Duodenal mucosa (tissue), 2 donors: ENCODE measurements around the gene ABHD5.
"Not testable (repeated sequence)": the region's sequence is repeated elsewhere in the genome, so short reads cannot be mapped to it uniquely, and the experiment has no call there.

Source experiments
- H3K27ac ChIP-seq: one replicate; pipeline ENCODE4 v1.7.0; 2013; ENCODE audit warnings: low read depth, low read length
- H3K27me3 ChIP-seq, 2 donors: one replicate each; pipeline ENCODE4 v1.7.0; 2013; ENCODE audit warnings: low read length in 2 of 2, control low read depth in 1 of 2; ENCODE audit not compliant: insufficient read depth in 2 of 2, control insufficient read depth in 1 of 2
- H3K36me3 ChIP-seq, 2 donors: one replicate each; pipeline ENCODE4 v1.7.0; 2013; ENCODE audit warnings: low read length in 2 of 2, control low read depth in 1 of 2; ENCODE audit not compliant: insufficient read depth in 2 of 2, control insufficient read depth in 1 of 2
- H3K4me1 ChIP-seq, 2 donors: one replicate each; pipeline ENCODE4 v1.7.0; 2013; ENCODE audit warnings: low read length in 2 of 2, control low read depth in 1 of 2; ENCODE audit not compliant: insufficient read depth in 2 of 2, control insufficient read depth in 1 of 2
- H3K4me3 ChIP-seq, 2 donors: one replicate each; pipeline ENCODE4 v1.7.0; 2013; ENCODE audit warnings: low read length in 2 of 2, low read depth in 1 of 2
- H3K9ac ChIP-seq, 2 donors: one replicate each; pipeline ENCODE4 v1.7.0; 2013; ENCODE audit warnings: low read length in 2 of 2, low read depth in 1 of 2
- H3K9me3 ChIP-seq, 2 donors: one replicate each; pipeline ENCODE4 v1.7.0; 2013; ENCODE audit warnings: low read length in 2 of 2, control low read depth in 1 of 2; ENCODE audit not compliant: control insufficient read depth in 1 of 2

ABHD5 gene

DNA sequence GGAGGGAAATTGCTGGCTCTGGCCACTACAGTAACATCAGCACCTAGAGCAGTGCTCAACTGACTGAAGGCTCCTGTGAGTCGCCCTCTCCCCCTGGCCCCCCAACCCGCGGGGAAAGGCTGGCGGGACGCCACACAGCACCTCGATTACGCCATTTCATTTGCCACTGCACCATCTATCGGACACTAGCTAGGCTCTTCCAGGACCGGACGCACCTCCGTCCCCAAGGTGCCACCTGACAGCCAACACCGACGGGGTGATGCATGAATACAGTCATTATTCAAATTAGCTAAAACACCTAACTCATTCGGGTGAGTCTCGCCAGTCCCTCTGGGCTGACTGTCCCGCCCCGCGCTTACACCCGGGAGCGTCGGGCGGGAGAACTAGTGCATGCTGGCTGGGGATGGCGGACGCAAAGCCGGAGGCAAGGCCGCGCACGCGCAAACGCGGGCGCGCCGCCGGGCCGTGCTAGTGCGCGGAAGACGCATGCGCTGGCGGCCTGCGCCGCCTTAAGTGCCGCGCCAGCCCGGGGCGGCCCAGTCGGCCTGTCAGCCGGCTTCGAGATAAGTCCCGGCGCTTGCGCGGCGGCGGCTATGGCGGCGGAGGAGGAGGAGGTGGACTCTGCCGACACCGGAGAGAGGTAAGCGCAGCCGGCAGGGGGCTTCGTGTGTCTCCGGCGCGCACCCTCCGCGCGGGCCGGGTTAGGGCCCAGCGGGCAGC lies at the start of gene ABHD5:
ABHD5 (plus strand) TSS at position 539 of the 720 bp plus-strand sequence; CDS start at position 594, 55 bp downstream.
- Histone ChIP-seq H3K36me3 (no peaks in the 10 kb centered on the region), H3K27me3 (no peaks in the 10 kb centered on the region), H3K9ac (peak within 1 kb of the TSS; percentile 78 to 84), H3K4me3 (peak within 1 kb of the TSS; percentile 89), H3K9me3 (no peaks in the 10 kb centered on the region), H3K4me1 (peaks cover 28 to 29% of the 10 kb centered on the region in 2 donors), H3K27ac (peak within 1 kb of the TSS; percentile 86)

DNA sequence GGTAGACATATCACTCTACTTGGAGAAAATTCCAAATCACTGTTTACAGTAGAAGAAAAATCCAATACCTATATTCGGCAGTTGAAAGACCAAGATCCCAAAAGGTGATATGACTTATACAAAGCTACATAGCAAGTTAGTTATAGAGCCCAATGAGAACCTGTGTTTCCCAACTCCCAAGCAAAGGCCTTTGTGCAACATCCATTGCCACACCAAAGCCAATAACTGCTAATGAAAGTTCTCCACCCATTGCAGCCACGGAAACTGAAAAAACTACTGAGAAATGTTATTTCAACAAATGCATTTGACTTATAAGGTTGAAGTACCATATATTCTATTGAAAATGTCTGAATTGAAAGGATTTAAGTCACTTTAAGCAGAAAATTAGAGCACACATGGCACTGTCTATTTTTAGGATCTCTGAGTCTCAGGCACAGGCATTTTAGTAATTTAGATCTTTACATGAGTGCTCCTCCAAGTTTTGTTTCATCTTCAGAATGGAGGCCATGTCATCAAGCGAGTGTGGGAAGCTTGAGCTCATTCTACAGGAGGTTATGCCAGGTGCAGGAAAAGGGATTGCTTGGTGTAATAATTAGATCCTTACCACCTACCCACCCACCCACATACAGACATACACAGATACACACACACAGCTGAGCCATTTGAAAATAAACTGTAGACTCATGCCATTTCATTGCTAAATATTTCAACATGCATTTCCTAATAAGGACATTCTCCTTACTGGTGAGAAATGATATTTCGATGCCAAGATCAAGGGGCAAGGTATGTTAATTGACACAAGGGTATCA lies 49.2 kb upstream of the ABHD5 start:
- no peak overlapping the region for H3K27ac ChIP-seq
- H3K27me3 ChIP-seq, result no peaks in the 10 kb centered on the region
- H3K4me1 ChIP-seq, result peaks cover 0 to 5% of the 10 kb centered on the region in 2 donors
- no peaks in the 10 kb centered on the region for H3K9me3 ChIP-seq
- no peak overlapping the region for H3K9ac ChIP-seq
- H3K4me3 ChIP-seq, result no peak overlapping the region
- no peaks in the 10 kb centered on the region for H3K36me3 ChIP-seq

DNA sequence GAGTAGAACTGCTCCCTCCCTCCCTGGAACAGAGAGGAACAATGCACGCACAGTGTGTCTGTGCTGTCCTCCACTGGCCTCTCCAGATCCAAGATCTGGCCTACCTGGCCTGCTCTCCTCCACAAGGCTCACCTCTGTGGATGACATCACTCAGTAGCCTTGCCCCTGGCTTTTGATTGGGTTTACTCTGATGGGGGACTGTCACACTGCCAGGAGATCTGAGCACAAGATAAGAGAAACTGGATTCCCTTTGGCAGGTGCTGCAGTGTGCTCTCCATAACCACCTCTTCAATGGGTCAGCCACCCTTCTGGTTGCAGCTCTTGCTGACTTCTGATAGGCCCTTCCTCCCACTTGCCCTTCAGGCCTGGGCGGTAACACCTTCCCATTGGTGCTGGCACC lies 46.3 kb upstream of the ABHD5 start:
- Histone ChIP-seq H3K9me3 (no peaks in the 10 kb centered on the region), H3K4me1 (peaks cover 0 to 7% of the 10 kb centered on the region in 2 donors), H3K27me3 (no peaks in the 10 kb centered on the region), H3K36me3 (no peaks in the 10 kb centered on the region), H3K9ac (no peak overlapping the region), H3K4me3 (no peak overlapping the region), H3K27ac (no peak overlapping the region)

DNA sequence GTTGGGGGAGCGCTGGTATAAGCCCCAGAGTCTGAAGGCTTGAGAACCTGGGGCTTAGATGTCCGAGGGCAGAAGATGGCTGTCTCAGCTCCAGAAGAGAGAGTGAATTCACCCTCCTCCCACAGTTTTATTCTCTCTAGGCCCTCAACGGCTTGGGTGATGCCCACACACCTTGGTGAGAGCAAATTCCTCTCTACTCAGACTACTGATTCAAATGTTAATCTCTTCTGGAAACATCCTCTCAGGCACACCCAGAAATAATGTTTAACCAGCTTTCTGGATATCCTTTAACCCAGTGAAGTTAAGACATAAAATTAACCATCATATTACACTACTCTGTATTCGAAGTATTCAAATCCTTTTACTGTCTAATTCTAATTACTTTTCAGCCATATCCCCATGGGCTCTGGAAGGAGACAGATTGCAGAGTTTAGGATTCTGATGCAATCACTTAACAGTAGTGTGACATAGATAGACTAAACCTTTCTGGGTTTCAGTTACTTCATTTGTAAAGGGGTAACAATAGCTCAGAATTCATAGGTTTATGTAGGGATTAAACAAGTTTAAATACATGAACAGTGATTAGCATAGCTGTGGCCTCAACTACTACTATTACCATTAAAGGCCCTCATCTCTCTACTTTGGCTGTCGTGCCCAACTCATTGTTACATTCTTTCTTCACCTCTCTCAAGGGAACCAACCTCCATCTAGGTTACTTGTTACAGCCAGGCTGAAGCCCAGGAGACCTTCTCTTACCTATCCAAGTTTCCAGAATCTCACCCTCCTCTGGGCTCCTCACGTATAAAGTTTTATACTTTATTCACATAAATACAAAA lies 43.2 kb upstream of the ABHD5 start:
- no peak overlapping the region for H3K9ac ChIP-seq
- H3K4me3 ChIP-seq, result no peak overlapping the region
- H3K27ac ChIP-seq, result no peak overlapping the region

DNA sequence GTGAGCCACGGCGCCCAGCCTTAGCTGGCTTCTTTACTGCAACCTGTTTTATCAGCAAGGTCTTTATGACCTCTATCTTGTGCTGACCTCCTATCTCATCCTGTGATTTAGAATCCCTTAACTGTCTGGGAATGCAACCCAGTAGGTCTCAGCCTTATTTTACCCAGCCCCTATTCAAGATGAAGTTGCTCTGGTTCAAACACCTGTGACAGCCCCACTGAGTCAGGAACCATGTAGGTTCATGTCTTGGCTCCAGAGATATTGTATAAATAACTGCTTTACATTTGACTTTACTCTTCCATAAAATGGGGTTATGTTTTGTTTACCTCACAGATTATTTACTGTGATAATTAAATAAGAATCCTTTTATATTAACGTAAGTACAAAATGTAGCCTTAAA lies 41.8 kb upstream of the ABHD5 start:
- Histone ChIP-seq H3K9ac (no peak overlapping the region), H3K4me1 (peaks cover 0 to 7% of the 10 kb centered on the region in 2 donors), H3K27ac (no peak overlapping the region), H3K36me3 (no peaks in the 10 kb centered on the region), H3K27me3 (no peaks in the 10 kb centered on the region), H3K4me3 (peak overlapping the region in 1 of 2 donors; percentile 68), H3K9me3 (no peaks in the 10 kb centered on the region)

More for the DNA sequence above, 43.2 kb upstream of the ABHD5 start:
- Histone ChIP-seq H3K36me3 (no peaks in the 10 kb centered on the region), H3K27me3 (no peaks in the 10 kb centered on the region), H3K9me3 (no peaks in the 10 kb centered on the region), H3K4me1 (peaks cover 0 to 7% of the 10 kb centered on the region in 2 donors)

DNA sequence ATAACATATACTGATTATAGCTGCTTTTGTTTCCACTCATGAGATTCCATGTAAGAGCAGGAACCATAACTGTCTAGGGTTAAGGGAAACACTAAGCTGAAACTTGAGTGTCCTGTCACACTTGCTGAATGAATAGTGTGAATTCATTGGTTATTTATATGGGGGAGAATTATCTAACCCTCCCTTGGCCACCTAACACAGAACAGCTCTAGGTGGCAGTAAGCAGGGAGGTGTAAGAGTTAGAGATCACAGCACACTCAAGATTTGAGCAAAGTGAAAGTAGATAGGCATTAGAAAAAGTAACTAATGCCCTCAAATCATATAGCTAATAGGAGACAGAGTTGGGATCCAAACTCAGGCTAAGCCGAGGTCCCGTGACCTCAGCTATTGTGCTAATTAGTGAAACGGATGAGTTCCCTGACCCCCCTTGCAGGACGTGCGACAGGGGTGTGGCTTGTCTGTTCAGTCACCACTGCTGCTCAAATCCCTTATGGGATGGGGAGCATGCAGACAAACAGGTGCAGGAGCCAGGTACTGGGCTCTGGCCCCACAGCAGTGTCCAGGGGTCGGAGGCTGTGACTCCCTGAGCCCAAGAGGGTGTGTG lies 41.3 kb upstream of the ABHD5 start:
- peaks cover 0 to 7% of the 10 kb centered on the region in 2 donors for H3K4me1 ChIP-seq
- H3K4me3 ChIP-seq, result peak overlapping the region; percentile 63 to 68
- peak overlapping the region in 1 of 2 donors; percentile 32 for H3K9ac ChIP-seq
- H3K36me3 ChIP-seq, result no peaks in the 10 kb centered on the region
- H3K27ac ChIP-seq, result no peak overlapping the region
- H3K27me3 ChIP-seq, result no peaks in the 10 kb centered on the region
- H3K9me3 ChIP-seq, result no peaks in the 10 kb centered on the region

DNA sequence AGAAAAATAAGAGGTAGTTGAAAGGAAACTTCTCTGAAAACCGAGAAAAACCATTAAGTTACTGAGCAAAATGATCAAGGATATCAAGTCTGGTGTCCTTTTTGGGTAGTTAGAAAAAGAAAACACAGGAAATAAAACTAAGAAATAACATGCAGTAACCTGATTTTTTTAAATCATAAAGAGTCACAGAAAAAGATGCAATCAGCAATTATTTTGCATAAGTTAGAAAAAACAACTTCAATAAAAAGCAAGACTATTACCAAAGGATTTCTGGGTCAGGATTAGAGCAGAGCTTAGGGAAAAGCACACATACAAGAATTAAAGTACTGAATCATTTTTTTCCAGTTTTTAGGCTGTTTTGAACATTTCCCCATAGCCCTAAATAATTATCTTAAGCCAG lies 40.4 kb upstream of the ABHD5 start:
- H3K9me3 ChIP-seq, result no peaks in the 10 kb centered on the region
- peaks cover 0 to 7% of the 10 kb centered on the region in 2 donors for H3K4me1 ChIP-seq
- no peaks in the 10 kb centered on the region for H3K36me3 ChIP-seq
- H3K27ac ChIP-seq, result no peak overlapping the region
- H3K4me3 ChIP-seq, result no peak overlapping the region
- no peak overlapping the region for H3K9ac ChIP-seq
- H3K27me3 ChIP-seq, result no peaks in the 10 kb centered on the region

DNA sequence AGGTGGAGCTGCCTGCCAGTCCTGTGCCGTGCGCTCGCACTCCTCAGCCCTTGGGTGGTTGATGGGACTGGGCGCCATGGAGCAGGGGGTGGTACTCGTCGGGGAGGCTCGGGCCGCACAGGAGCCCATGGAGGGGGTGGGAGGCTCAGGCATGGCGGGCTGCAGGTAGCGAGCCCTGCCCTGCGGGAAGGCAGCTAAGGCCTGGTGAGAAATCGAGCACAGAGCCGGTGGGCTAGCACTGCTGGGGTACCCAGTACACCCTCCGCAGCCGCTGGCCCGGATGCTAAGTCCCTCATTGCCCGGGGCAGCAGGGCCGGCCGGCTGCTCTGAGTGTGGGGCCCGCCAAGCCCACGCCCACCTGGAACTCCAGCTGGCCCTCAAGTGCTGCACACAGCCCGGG lies 34.3 kb upstream of the ABHD5 start:
- not testable (repeated sequence) for H3K4me1 ChIP-seq, H3K9ac ChIP-seq, H3K4me3 ChIP-seq

DNA sequence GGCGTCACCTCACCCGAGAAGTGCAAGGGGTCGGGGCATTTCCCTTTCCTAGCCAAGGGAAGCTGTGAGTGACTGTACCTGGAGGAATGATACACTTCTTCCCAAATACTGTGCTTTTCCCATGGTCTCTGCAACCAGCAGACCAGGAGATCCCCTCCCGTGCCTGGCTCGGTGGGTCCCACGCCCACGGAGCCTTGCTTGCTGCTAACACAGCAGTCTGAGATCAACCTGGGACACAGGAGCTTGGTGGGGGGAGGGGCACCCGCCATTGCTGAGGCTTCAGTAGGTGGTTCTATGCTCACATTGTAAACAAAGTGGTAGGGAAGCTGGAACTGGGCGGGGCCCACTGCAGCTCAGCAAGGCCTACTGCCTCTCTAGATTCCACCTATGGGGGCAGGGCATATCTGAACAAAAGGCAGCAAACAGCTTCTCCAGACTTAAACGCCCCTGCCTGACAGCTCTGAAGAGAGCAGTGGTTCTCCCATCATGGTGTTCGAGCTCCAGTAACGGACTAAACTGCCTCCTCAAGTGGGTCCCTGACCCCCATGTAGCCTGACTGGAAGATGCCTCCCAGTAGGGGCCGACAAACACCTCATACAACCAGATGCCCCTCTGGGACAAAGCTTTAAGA lies 31.4 kb upstream of the ABHD5 start:
- no peak overlapping the region for H3K4me3 ChIP-seq
- no peak overlapping the region for H3K27ac ChIP-seq
- no peak overlapping the region for H3K9ac ChIP-seq
- H3K36me3 ChIP-seq, result no peaks in the 10 kb centered on the region
- no peaks in the 10 kb centered on the region for H3K4me1 ChIP-seq
- no peaks in the 10 kb centered on the region for H3K27me3 ChIP-seq
- no peaks in the 10 kb centered on the region for H3K9me3 ChIP-seq

More for the DNA sequence above, 34.3 kb upstream of the ABHD5 start:
- H3K9me3 ChIP-seq, H3K27ac ChIP-seq, H3K36me3 ChIP-seq, H3K27me3 ChIP-seq: not testable (repeated sequence)
